Liver (tissue), 10 donors: ENCODE data around the gene SLFN12L. TPM values are rescaled to one million over a fixed set of nuclear protein-coding genes. Genes with fewer than 3 reads are reported as not detected.

Experiments used
- DNase-seq: peaks from one replicate; pipeline ENCODE4 v3.0.0-alpha.2; 2017; ENCODE audit warnings: low spot score
- H3K27ac ChIP-seq, 2 donors: one replicate each; pipeline ENCODE4 v1.7.0; 2013; ENCODE audit warnings: inconsistent platforms in 2 of 2, low read length in 2 of 2, control low read depth in 1 of 2, low read depth in 1 of 2, mild to moderate bottlenecking in 1 of 2
- H3K27me3 ChIP-seq, 4 donors: one replicate each; pipeline versions ENCODE4 v1.6.1 to v1.7.0; 2013; ENCODE audit warnings: low read length in 3 of 4, inconsistent platforms in 1 of 4, mild to moderate bottlenecking in 1 of 4, moderate library complexity in 1 of 4; ENCODE audit not compliant: control insufficient read depth in 4 of 4, insufficient read depth in 4 of 4
- H3K36me3 ChIP-seq, 4 donors: one replicate each; pipeline versions ENCODE4 v1.6.1 to v1.7.0; 2013; ENCODE audit warnings: low read length in 3 of 4, mild to moderate bottlenecking in 3 of 4, low read depth in 1 of 4, moderate library complexity in 1 of 4; ENCODE audit not compliant: control insufficient read depth in 4 of 4, insufficient read depth in 3 of 4
- H3K4me1 ChIP-seq, 4 donors: one replicate each; pipeline versions ENCODE4 v1.6.1 to v1.7.0; 2013; ENCODE audit warnings: low read length in 3 of 4, mild to moderate bottlenecking in 3 of 4, moderate library complexity in 1 of 4; ENCODE audit not compliant: control insufficient read depth in 4 of 4, insufficient read depth in 4 of 4
- H3K4me3 ChIP-seq, 3 donors: one replicate each; pipeline versions ENCODE4 v1.6.1 to v1.7.0; 2013; ENCODE audit warnings: low read length in 3 of 3, control low read depth in 1 of 3, low read depth in 1 of 3, mild to moderate bottlenecking in 1 of 3
- H3K9ac ChIP-seq, 2 donors: one replicate each; pipeline ENCODE4 v1.7.0; 2013; ENCODE audit warnings: low read length in 2 of 2, mild to moderate bottlenecking in 2 of 2, moderate library complexity in 2 of 2, control low read depth in 1 of 2, low read depth in 1 of 2
- H3K9me3 ChIP-seq, 4 donors: one replicate each; pipeline versions ENCODE4 v1.6.1 to v1.7.0; 2013; ENCODE audit warnings: low read length in 3 of 4; ENCODE audit not compliant: control insufficient read depth in 4 of 4
- FOXA2 ChIP-seq: IDR thresholded peaks from 2 replicates; pipeline ENCODE4 v1.6.1; 2016; ENCODE audit warnings: antibody characterized with exemption
- WGBS: extraction: QIAGEN DNeasy Blood & Tissue Kit; methylation state at CpG from one replicate; pipeline ENCODE4 v1.1.7; 2013; 5-methylcytosine and 5-hydroxymethylcytosine counted together
- polyA plus RNA-seq, 2 donors: library from polyadenylated mRNA; stranded (reverse) in 1 of 2; unstranded in 1 of 2; fragments of 200-250 nt in 1 of 2; fragments of >200 nt in 1 of 2; fragmentation: Nextera tagmentation in 1 of 2; extraction: Ambion mirVana in 1 of 2; gene quantifications; one replicate each; pipeline versions ENCODE4 v1.2.1 to v1.2.3, GENCODE V29; 2013 to 2015
- small RNA-seq: library from RNA; depleted of rRNA; stranded (forward); fragments of <200 nt; gene quantifications from one replicate; pipeline ENCODE3, GENCODE V24; 2014
- total RNA-seq, 2 donors: library from RNA; depleted of rRNA; stranded (reverse); fragments of >200 nt; gene quantifications; one replicate each; pipeline ENCODE4 v1.2.3, GENCODE V29; 2014
- donor health status: healthy.
- donor health status: healthy.
- donor health status: healthy.
- donor health status: healthy.
- donor health status: healthy.

Gene SLFN12L
- total and polyA plus RNA-seq, 4 donors, result 0.09 to 2.2 (median 0.27) TPM

GRCh38 chr17:35423761-35424160 is 113.7 kb downstream of the SLFN12L start:
- H3K36me3 ChIP-seq, result no peaks in the 10 kb centered on the region
- no peak for DNase-seq
- H3K4me1 ChIP-seq, result no peaks in the 10 kb centered on the region
- 88% methylated on average over 4 of the region's 4 CpGs for WGBS
- H3K27me3 ChIP-seq, result no peaks in the 10 kb centered on the region
- H3K27ac ChIP-seq, result no peak overlapping the region
- H3K9me3 ChIP-seq, result no peaks in the 10 kb centered on the region
- no peak overlapping the region for H3K9ac ChIP-seq
- H3K4me3 ChIP-seq, result no peak overlapping the region
- TF ChIP-seq FOXA2, result no peak

Small RNAs within 50 kb of the gene (small RNA-seq; reads per million reads assigned to genes)
- gene AC015911.1, result not detected
- 34.7 reads per million, percentile 96 among the genes with 10 or more reads in this experiment for gene SNORD7

Other genes with a start within 250 kb of the SLFN12L start
- gene SLFN11, start 164.1 kb downstream of the SLFN12L start, total RNA-seq, result 10 to 100 TPM; 10.1 to 18.7 TPM
- gene SLFN11, start 164.1 kb downstream of the SLFN12L start, polyA plus RNA-seq, result 1 to 10 TPM; 1.6 to 2.3 TPM
- 1 to 10 TPM; 3.5 to 5.0 TPM for gene SLFN12, start 105.2 kb downstream of the SLFN12L start, total RNA-seq
- gene SLFN12, start 105.2 kb downstream of the SLFN12L start, polyA plus RNA-seq, result under 1 TPM; 0.91 to 0.93 TPM
- gene SLFN13, start 88.9 kb downstream of the SLFN12L start, total RNA-seq, result 10 to 100 TPM in 1 of 2 donors, 1 to 10 TPM in 1; 3.6 to 14.2 TPM
- under 1 TPM; 0.53 to 0.74 TPM for gene SLFN13, start 88.9 kb downstream of the SLFN12L start, polyA plus RNA-seq
- 10 to 100 TPM in 1 of 2 donors, under 1 TPM in 1; under 0.01 to 23.7 TPM for gene SLFN14, start 23.1 kb upstream of the SLFN12L start, total RNA-seq
- gene SLFN14, start 23.1 kb upstream of the SLFN12L start, polyA plus RNA-seq, result not detected
- gene PEX12, start 40.9 kb upstream of the SLFN12L start, total RNA-seq, result 1 to 10 TPM; 2.3 to 2.4 TPM
- 1 to 10 TPM; 2.0 to 3.6 TPM for gene PEX12, start 40.9 kb upstream of the SLFN12L start, polyA plus RNA-seq
- 10 to 100 TPM; 25.4 to 55.6 TPM for gene AP2B1, start 49.6 kb upstream of the SLFN12L start, total RNA-seq
- 10 to 100 TPM in 1 of 2 donors, 1 to 10 TPM in 1; 8.7 to 19.2 TPM for gene AP2B1, start 49.6 kb upstream of the SLFN12L start, polyA plus RNA-seq
- gene RASL10B, start 194.0 kb upstream of the SLFN12L start, total RNA-seq, result 1 to 10 TPM in 1 of 2 donors, under 1 TPM in 1; 0.42 to 3.8 TPM
- 1 to 10 TPM; 1.7 to 2.7 TPM for gene RASL10B, start 194.0 kb upstream of the SLFN12L start, polyA plus RNA-seq
- gene GAS2L2, start 215.6 kb upstream of the SLFN12L start, total RNA-seq, result not detected
- gene GAS2L2, start 215.6 kb upstream of the SLFN12L start, polyA plus RNA-seq, result not detected
- gene C17orf50, start 223.2 kb upstream of the SLFN12L start, total RNA-seq, result not detected
- gene C17orf50, start 223.2 kb upstream of the SLFN12L start, polyA plus RNA-seq, result not detected